GM23248 (cell line): Measurements from ENCODE around the gene GATAD2A.
"Not testable (repeated sequence)": the region's sequence is repeated elsewhere in the genome, so short reads cannot be mapped to it uniquely, and the experiment has no call there.

Experiments
- EZH2 ChIP-seq: fragments of 200-600 bp; sonication (generic); IDR thresholded peaks from 2 replicates; pipeline ENCODE4 v1.6.1; 2018; ENCODE audit warnings: antibody characterized with exemption, mild to moderate bottlenecking; ENCODE audit not compliant: insufficient read depth, poor library complexity, severe bottlenecking
- EZH2phosphoT487 ChIP-seq: fragments of 200-600 bp; sonication (generic); IDR thresholded peaks from 2 replicates; pipeline ENCODE4 v1.6.1; 2018; ENCODE audit warnings: antibody characterized with exemption, moderate library complexity, mild to moderate bottlenecking, low read depth; ENCODE audit not compliant: insufficient read depth

GRCh38 chr19:19472106-19472505, 66.6 kb downstream of the GATAD2A start:
- TF ChIP-seq EZH2, EZH2phosphoT487: not testable (repeated sequence)
